Gastrocnemius medialis (tissue), 4 donors: ENCODE data around the gene SLC17A6. TPM values are rescaled to one million over a fixed set of nuclear protein-coding genes. Genes with fewer than 3 reads are reported as not detected.

Experiments
- total RNA-seq, 4 donors: library from RNA; depleted of rRNA; stranded (reverse); fragments of >200 nt; gene quantifications; one replicate each; pipeline versions ENCODE4 v1.1.0 to v1.2.3, GENCODE V29; 2016

Gene SLC17A6
- total RNA-seq, 4 donors from 2014 or later = not detected

Other genes with a start within 250 kb of the SLC17A6 start
- 10 to 100 TPM; 18.8 to 71.2 (median 35.4) TPM for gene ANO5, start 145.3 kb upstream of the SLC17A6 start, total RNA-seq